NCI-H748 treated with DMSO at 0.1 percent for 48 hours (cell line): ENCODE data around the gene GLDC.

Source experiments
- DNase-seq: peaks from one replicate; lab custom pipeline; 2025; lab: John Stamatoyannopoulos, UW

The GLDC gene

GRCh38 chr9:6501526-6502210 is 143.9 kb downstream of the GLDC start:
- DNase-seq = no peak

- DNase-seq = no peak
These were observed 146.5 kb downstream of the GLDC start for GRCh38 chr9:6498982-6499381.

GRCh38 chr9:6495466-6495865 is 150.1 kb downstream of the GLDC start:
- no peak for DNase-seq

DNA sequence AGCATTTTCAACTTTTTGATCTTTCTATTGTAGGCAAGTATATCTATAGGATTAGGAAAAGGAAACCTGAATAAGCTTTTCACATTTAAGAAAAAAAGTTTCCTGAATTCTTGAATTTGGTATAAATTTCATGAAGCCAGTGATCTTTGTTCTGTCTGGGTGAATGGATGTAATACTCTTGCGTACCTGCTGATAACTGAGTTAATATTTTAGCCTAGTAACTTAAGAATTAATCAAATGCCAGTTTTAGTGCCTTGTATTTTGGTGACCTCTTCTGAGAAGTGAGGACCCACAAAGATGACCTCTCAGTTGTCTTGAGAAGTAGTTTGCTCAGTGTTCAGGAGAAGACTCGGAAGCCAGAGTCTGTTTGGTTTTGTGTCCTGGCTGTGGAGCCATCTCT is 154.7 kb downstream of the GLDC start:
- DNase-seq = no peak

DNA sequence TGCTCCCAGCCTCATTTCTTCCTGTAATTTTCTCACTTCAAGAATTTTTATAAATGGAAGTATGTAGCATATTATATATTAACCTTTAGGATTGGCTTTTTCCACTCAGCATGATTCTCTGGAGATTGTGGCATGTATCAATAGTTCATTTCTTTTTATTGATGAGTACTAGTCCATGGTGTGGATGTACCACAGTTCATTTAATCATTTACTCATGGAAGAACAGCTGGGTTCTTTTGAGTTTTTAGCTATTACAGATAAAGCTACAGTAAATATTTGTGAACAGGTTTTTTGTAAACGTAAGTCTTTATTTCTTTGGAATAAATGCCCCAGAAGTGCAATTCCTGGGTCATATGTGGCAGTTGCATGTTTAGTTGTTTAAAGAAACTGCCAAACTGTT is 156.4 kb downstream of the GLDC start:
- DNase-seq = no peak

DNA sequence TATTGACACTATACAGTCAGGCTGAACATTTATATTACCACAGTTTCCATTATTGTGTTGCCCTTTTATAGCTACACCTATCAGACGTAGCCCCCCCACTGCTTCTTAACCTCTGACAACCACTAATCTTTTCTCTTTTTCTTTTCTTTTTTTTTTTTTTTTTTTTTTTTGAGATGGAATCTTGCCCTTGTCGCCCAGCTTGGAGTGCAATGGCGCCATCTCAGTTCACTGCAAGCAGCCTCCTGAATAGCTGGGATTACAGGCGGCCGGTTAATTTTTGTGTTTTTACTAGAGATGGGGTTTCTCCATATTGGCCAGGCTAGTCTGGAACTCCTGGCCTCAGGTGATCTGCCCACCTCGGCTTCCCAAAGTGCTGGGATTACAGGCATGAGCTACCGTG is 157.1 kb downstream of the GLDC start:
- DNase-seq = no peak

- DNase-seq = no peak
These were observed 161.3 kb downstream of the GLDC start for GRCh38 chr9:6484210-6484609.
